K562 (cell line): ENCODE data around the gene PLA2G2C. TPM values are rescaled to one million over a fixed set of nuclear protein-coding genes. Genes with fewer than 3 reads are reported as not detected.

ENCODE experiments used
- CBFA2T3 ChIP-seq: fragments of 450-650 bp; IDR thresholded peaks from 2 replicates; pipeline ENCODE4 v1.6.1; 2017
- DIDO1 ChIP-seq: fragments of 450-650 bp; IDR thresholded peaks from 2 replicates; pipeline ENCODE4 v1.6.1; 2016; ENCODE audit warnings: low read depth, missing biosample characterization, missing genetic modification characterization
- FUS ChIP-seq: fragments of 200-400 bp; formaldehyde crosslinking; optimal IDR thresholded peaks from 2 replicates; pipeline ENCODE3; 2017; ENCODE audit warnings: low read depth, low read length
- GABPA ChIP-seq: fragments of 200-800 bp; sonication (Bioruptor generic); conservative IDR thresholded peaks from 2 replicates; pipeline ENCODE4 v1.6.1; 2016; ENCODE audit warnings: low read depth, missing genetic modification characterization, missing compliant biosample characterization
- MEIS2 ChIP-seq: fragments of 450-650 bp; IDR thresholded peaks from 2 replicates; pipeline ENCODE4 v1.6.1; 2014; ENCODE audit warnings: mild to moderate bottlenecking; ENCODE audit not compliant: partially characterized antibody
- RNF2 ChIP-seq: sonication (generic); IDR thresholded peaks from 2 replicates; pipeline ENCODE4 v1.6.1; 2016
- ZNF253 ChIP-seq: fragments of 250-450 bp; sonication (Bioruptor Pico); conservative IDR thresholded peaks from 2 replicates; pipeline ENCODE4 v1.6.1; 2021; ENCODE audit warnings: mild to moderate bottlenecking
- polyA plus RNA-seq, 8 experiments: library from polyadenylated mRNA; depleted of rRNA in 4 of 8; stranded (reverse) in 5 of 8; unstranded in 3 of 8; fragments of >200 nt; fragmentation: Nextera tagmentation in 2 of 8; fragmentation: Illumina TruSeq in 1 of 8; extraction: Ambion mirVana in 2 of 8; extraction: Trizol in 1 of 8; gene quantifications; 2 replicates each; pipeline versions ENCODE4 v1.2.1 to v1.2.3, GENCODE V29; 2011 to 2014; ENCODE audit warnings: inconsistent platforms in 1 of 8, missing spikeins in 1 of 8
- total RNA-seq, 7 experiments: library from RNA; depleted of rRNA in 6 of 7; stranded (reverse); fragments of >200 nt in 6 of 7; fragmentation: Illumina TruSeq in 2 of 7; extraction: Trizol in 2 of 7; gene quantifications; 2 replicates each; pipeline versions ENCODE4 v1.2.1 to v1.2.3, GENCODE V29; 2011 to 2021; ENCODE audit warnings: low replicate concordance in 1 of 7
- TF ChIP-seq, protein P1 (sequence below), 2 experiments: IDR thresholded peaks in 1 of 2; conservative IDR thresholded peaks in 1 of 2; 2 replicates each; pipeline ENCODE4 v1.6.1; 2016; ENCODE audit warnings: low read depth in 2 of 2, mild to moderate bottlenecking in 1 of 2, missing compliant biosample characterization in 1 of 2, missing genetic modification characterization in 1 of 2, moderate library complexity in 1 of 2

PLA2G2C gene
- total and polyA plus RNA-seq, 9 of the 15 experiments (the other 6 are each of a cell fraction or from before 2014, with no cell fraction given), result 0.14 to 0.49 (median 0.21) TPM

DNA sequence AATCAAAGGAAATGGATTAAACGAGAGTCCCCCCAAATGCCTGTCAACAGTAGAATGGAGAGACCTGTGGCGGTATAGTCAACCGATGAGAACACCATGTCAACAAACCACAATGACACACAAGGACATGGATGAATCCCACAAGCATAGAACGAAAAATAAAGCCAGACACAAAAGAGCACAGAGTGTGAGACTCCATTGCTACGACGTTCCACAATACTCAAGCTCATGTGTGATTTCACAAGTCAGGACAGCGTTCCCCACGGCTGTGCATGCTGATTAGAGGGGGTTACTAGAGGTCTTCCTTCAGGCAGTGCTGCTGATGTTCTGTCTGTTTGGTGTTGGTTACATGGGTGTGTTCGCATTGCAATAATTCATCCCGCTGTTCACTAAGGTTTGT is 61.2 kb downstream of the PLA2G2C start (continued):
- TF ChIP-seq ZNF253 (CRISPR knock-in tag), result no peak
- peak; percentile 11 for TF ChIP-seq MEIS2
- no peak for TF ChIP-seq GABPA
- TF ChIP-seq RNF2, result no peak
- TF ChIP-seq CBFA2T3, result peak; percentile 45
- TF ChIP-seq, protein P1, sequence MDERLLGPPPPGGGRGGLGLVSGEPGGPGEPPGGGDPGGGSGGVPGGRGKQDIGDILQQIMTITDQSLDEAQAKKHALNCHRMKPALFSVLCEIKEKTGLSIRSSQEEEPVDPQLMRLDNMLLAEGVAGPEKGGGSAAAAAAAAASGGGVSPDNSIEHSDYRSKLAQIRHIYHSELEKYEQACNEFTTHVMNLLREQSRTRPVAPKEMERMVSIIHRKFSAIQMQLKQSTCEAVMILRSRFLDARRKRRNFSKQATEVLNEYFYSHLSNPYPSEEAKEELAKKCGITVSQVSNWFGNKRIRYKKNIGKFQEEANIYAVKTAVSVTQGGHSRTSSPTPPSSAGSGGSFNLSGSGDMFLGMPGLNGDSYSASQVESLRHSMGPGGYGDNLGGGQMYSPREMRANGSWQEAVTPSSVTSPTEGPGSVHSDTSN (CRISPR knock-in tag; IDR thresholded peaks at IDR 0.05; ENCODE audit: low read depth), result no peak
- TF ChIP-seq, protein P1 (tag; conservative IDR thresholded peaks at IDR 0.05; ENCODE audit: low read depth), result 0 out of 2 replicates have a peak, but pooled peaks have one; percentile 15
- TF ChIP-seq FUS, result no peak
- TF ChIP-seq DIDO1 (tag), result 0 out of 2 replicates have a peak, but pooled peaks have one; percentile 13
